NCI-H2081 treated with DMSO at 0.1 percent for 48 hours (cell line): Measurements from ENCODE around the gene TAF11L6.
"Not testable (repeated sequence)": the region's sequence is repeated elsewhere in the genome, so short reads cannot be mapped to it uniquely, and the experiment has no call there.

Source experiments
- DNase-seq: peaks from one replicate; lab custom pipeline; 2025; lab: John Stamatoyannopoulos, UW

TAF11L6 gene

GRCh38 chr5:17528369-17528768, at the start of gene TAF11L6:
Gene TAF11L6, plus strand, starts transcription at chr5:17528669.
- DNase-seq, result not testable (repeated sequence)

GRCh38 chr5:17481378-17481777, 47.1 kb upstream of the TAF11L6 start:
- no peak for DNase-seq

- DNase-seq, result no peak
Observed at GRCh38 chr5:17482790-17483189, 45.7 kb upstream of the TAF11L6 start.

- not testable (repeated sequence) for DNase-seq
Observed at GRCh38 chr5:17486464-17487173, 41.9 kb upstream of the TAF11L6 start.

- no peak for DNase-seq
Observed at GRCh38 chr5:17487174-17487512, 41.3 kb upstream of the TAF11L6 start.

GRCh38 chr5:17491257-17491656, 37.2 kb upstream of the TAF11L6 start:
- not testable (repeated sequence) for DNase-seq

GRCh38 chr5:17492770-17493169, 35.7 kb upstream of the TAF11L6 start:
- DNase-seq, result no peak

GRCh38 chr5:17497446-17497845, 31.0 kb upstream of the TAF11L6 start:
- DNase-seq, result no peak

DNA sequence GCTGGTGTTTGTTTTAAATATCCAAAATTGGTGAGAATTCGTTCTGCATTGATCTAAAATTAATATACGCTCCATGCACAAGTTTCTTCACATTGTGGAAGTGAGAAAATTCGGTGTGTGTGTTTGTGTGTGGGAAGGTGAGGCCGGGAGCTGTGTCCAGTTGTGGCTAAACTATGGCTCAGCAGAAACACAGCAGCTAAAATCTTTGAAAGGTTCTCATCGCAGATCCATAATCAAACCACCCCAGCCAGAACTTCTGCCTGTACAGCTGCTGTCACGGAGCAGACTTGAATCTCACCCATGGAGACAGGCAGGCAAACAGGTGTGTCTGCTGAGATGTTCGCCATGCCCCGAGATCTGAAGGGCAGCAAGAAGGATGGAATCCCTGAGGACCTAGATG, 30.5 kb upstream of the TAF11L6 start, which contains the start of gene TAF11L2:
Gene TAF11L2 (plus strand): TSS at position 301 of the 400 bp plus-strand sequence.
- DNase-seq, result not testable (repeated sequence)

DNA sequence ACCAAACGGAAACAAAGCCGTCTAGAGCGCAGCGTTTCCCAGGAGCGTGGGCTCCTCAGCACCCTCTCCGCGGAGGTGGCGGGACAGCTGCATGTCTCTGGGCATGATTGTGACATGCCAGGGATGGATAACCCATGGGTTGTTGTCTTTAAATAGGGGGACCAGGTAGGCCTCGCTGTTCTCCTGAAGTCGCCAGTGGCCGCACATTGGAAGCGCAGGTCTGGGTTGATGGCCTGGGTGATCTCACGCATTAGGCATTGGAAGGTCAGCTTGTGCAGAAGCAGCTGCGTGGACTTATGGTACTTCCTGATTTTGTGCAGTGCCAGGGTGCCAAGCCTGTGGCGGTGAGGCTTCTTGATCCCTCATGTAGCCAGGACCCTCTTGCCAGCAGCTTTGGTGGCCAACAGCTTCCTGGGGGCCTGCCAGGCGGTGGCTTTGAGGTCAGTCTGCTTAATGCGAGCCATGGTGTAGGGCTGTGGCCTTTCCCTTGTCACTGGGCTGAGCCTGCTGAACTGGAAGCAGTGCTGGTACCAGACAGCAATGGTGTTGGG, 16.6 kb upstream of the TAF11L6 start:
- no peak for DNase-seq

GRCh38 chr5:17517526-17517925, 10.9 kb upstream of the TAF11L6 start:
- DNase-seq, result not testable (repeated sequence)

DNA sequence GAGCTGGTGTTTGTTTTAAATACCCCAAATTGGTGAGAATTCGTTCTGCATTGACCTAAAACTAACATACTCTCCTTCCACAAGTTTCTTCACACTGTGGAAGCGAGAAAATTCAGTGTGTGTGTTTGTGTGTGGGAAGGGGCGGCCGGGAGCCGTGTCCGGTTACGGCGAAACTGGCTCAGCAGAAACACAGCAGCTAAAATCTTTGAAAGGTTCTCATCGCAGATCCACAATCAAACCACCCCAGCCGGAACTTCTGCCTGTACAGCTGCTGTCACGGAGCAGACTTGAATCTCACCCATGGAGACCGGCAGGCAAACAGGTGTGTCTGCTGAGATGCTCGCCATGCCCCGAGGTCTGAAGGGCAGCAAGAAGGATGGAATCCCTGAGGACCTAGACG, 10.4 kb upstream of the TAF11L6 start, which contains the start of gene TAF11L3:
Gene TAF11L3 (plus strand): TSS at position 301 of the 400 bp plus-strand sequence.
- DNase-seq, result not testable (repeated sequence)

DNA sequence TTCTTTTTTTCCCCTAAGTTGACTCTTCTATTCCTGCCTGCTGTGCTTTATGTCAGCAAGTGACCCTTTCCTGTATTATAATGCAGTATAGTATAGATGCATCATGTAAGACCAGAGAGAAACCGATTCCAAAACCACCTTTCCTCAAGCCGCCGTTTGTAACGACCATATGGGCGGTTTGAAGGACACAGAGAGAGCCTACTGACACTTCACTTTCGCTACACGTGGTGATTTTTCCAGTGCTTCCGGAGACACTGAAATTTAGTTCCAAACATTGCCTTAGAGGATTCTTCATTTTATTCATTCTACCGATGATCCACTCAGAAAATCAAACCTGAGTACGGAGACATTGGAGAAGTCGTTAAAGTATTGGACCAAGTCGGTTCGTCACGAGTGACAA, 9.0 kb upstream of the TAF11L6 start:
- not testable (repeated sequence) for DNase-seq

DNA sequence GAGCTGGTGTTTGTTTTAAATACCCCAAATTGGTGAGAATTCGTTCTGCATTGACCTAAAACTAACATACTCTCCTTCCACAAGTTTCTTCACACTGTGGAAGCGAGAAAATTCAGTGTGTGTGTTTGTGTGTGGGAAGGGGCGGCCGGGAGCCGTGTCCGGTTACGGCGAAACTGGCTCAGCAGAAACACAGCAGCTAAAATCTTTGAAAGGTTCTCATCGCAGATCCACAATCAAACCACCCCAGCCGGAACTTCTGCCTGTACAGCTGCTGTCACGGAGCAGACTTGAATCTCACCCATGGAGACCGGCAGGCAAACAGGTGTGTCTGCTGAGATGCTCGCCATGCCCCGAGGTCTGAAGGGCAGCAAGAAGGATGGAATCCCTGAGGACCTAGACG, 7.0 kb upstream of the TAF11L6 start, which contains the start of gene TAF11L4:
Gene TAF11L4 (plus strand): TSS at position 301 of the 400 bp plus-strand sequence.
- DNase-seq, result not testable (repeated sequence)

GRCh38 chr5:17524935-17525334, 3.5 kb upstream of the TAF11L6 start, which contains the start of gene TAF11L5:
Gene TAF11L5, plus strand, starts transcription at chr5:17525235.
- DNase-seq, result not testable (repeated sequence)

DNA sequence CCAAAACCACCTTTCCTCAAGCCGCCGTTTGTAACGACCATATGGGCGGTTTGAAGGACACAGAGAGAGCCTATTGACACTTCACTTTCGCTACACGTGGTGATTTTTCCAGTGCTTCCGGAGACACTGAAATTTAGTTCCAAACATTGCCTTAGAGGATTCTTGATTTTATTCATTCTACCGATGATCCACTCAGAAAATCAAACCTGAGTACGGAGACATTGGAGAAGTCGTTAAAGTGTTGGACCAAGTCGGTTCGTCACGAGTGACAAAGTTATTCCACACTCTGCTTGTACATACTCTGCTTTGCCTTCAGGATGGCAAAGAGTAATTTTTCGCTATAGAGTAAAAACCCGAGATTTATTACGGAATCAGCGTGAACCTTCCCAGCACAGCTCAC, 2.0 kb upstream of the TAF11L6 start:
- DNase-seq, result not testable (repeated sequence)
